Measurements from ENCODE around the gene NOL4L.

Gene NOL4L

DNA sequence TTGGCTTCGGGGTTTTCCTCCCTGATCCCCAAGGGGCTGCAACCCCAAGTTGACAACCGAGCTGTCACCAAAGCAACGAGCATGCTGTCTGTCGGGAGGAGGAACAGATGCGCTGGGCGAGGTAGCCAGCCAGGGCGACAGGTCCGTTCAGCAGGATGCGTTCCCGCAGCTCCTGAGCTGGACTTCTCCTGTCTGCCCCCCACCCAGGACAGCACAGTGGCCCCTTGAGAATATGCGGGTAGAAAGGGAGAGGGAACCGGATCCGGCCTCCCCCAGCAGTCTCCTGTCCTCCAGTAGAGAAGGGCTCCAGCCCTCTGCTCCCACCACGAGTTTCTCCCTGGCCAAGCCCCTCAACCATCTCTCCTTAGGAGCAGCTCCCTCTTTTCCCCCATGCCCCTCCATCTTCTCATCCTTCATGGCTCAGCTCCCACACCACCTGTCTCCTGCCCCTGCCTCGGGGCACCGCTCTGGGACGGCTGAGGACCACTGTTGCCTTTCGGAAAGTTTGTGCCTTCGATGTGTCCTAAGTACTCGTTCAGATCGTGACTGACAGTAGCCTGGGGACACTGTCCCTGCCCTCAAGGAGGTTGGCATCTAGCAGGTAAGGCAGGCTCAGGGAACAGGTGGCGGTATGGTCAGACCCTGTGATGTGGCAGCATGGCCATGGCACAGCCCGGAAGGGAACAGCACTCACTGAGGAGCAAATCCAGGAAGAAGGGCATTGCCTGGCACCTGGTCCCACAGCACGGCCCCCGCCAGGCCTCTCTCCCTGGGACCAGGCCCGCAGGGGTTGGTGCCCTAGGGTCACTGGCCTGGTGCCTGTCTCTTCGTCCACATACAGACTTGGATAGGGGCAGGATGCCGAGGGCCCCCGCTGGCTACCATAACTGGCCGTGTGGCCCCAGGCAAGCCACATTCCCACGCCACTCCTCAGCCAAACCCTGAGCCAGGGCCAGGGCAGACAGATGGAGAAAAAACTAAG lies 130.7 kb downstream of the NOL4L start:
- H3K27ac Mint-ChIP-seq: peak overlapping the region; percentile 73 to 88
- ATAC-seq (replicated peaks) (no peak), DNase-seq (no peak)
- H3K4me3 Mint-ChIP-seq: no peak overlapping the region
- H3K36me3 Mint-ChIP-seq (ENCODE audit: insufficient read depth): peaks cover 31% of the 10 kb centered on the region
- H3K27me3 Mint-ChIP-seq: no peaks in the 10 kb centered on the region
- no peaks in the 10 kb centered on the region for H3K9me3 Mint-ChIP-seq
- H3K4me1 Mint-ChIP-seq (ENCODE audit: low read depth in 2 of 2): peaks cover 14 to 25% of the 10 kb centered on the region in 2 donors

- H3K9me3 Mint-ChIP-seq: no peaks in the 10 kb centered on the region
- ATAC-seq (replicated peaks) (no peak), DNase-seq (no peak)
- H3K36me3 Mint-ChIP-seq (ENCODE audit: insufficient read depth): peaks cover 33% of the 10 kb centered on the region
- no peaks in the 10 kb centered on the region for H3K27me3 Mint-ChIP-seq
- peaks cover 17 to 25% of the 10 kb centered on the region in 2 donors for H3K4me1 Mint-ChIP-seq (ENCODE audit: low read depth in 2 of 2)
- H3K27ac Mint-ChIP-seq: peak overlapping the region in 1 of 2 donors; percentile 86
- H3K4me3 Mint-ChIP-seq: no peak overlapping the region
These were observed 131.5 kb downstream of the NOL4L start for GRCh38 chr20:32453467-32454163.

DNA sequence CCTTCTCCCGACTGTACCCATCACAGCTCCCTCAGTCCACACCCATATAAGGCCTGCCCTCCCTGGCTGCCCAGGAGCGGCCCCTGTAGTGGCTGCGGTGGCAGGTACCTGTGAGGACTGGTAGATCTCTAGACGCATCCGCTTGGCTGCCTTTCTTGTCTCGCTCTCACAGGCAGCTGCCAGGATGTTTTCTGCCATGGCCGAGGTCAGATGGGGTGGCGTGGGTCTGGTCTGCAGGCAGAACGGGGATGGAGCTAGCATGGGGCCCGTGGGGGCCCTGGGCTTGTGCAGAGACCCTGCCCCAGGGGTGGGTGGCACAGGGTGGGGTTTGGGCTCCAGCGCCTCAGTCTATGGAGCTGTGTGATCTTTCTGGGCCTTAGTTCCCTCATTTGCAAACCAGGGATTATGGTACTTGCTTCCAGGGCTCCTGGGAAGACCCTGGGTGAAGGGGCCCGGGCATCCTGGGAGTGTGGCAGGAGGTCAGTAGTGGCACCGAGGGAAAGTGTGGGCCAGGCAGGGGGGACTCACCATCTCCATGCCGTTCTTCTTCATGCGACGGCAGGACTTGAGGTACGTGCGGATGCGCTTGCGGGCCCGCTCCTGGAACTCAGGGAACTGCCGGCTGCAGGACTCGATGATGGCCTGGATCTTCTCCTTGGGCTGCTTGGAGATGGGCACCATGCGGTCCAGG lies 132.2 kb downstream of the NOL4L start:
- peaks cover 12 to 20% of the 10 kb centered on the region in 2 donors for H3K4me1 Mint-ChIP-seq (ENCODE audit: low read depth in 2 of 2)
- DNase-seq: no peak
- peak overlapping the region; percentile 77 to 86 for H3K27ac Mint-ChIP-seq
- no peak overlapping the region for H3K4me3 Mint-ChIP-seq
- H3K27me3 Mint-ChIP-seq: no peaks in the 10 kb centered on the region
- H3K9me3 Mint-ChIP-seq: no peaks in the 10 kb centered on the region
- ATAC-seq (replicated peaks): no peak
- peaks cover 36% of the 10 kb centered on the region for H3K36me3 Mint-ChIP-seq (ENCODE audit: insufficient read depth)

- Mint-ChIP-seq H3K4me1 (ENCODE audit: low read depth in 2 of 2) (peaks cover 14 to 19% of the 10 kb centered on the region in 2 donors), H3K27ac (peak overlapping the region; percentile 38 to 86), H3K27me3 (no peaks in the 10 kb centered on the region), H3K9me3 (no peaks in the 10 kb centered on the region), H3K4me3 (no peak overlapping the region), H3K36me3 (ENCODE audit: insufficient read depth) (peaks cover 46% of the 10 kb centered on the region)
- DNase-seq: no peak
- ATAC-seq (replicated peaks): no peak
These were observed 133.3 kb downstream of the NOL4L start for GRCh38 chr20:32451682-32452461.

DNA sequence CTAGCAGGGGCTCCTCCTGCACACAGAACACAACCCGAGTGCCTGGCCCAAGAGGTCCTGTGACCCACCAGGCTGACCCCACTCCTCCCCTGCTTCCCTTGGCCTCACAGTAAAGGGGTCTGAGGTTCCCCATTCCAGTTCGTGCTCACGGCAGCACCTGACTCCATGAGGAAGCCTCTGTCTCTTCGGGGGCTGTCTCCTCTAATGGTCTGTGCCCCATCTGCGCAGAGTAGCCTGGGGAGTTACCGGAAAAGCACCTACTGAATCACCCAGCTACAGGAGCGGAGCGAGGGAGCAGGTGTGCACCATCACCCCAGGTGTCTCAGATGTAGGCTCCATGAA lies 133.8 kb downstream of the NOL4L start:
- Mint-ChIP-seq H3K4me3 (no peak overlapping the region), H3K4me1 (ENCODE audit: low read depth in 2 of 2) (peaks cover 15 to 23% of the 10 kb centered on the region in 2 donors), H3K27ac (peak overlapping the region; percentile 38 to 86), H3K27me3 (no peaks in the 10 kb centered on the region), H3K36me3 (ENCODE audit: insufficient read depth) (peaks cover 48% of the 10 kb centered on the region), H3K9me3 (no peaks in the 10 kb centered on the region)
- ATAC-seq (replicated peaks) (no peak), DNase-seq (no peak)

DNA sequence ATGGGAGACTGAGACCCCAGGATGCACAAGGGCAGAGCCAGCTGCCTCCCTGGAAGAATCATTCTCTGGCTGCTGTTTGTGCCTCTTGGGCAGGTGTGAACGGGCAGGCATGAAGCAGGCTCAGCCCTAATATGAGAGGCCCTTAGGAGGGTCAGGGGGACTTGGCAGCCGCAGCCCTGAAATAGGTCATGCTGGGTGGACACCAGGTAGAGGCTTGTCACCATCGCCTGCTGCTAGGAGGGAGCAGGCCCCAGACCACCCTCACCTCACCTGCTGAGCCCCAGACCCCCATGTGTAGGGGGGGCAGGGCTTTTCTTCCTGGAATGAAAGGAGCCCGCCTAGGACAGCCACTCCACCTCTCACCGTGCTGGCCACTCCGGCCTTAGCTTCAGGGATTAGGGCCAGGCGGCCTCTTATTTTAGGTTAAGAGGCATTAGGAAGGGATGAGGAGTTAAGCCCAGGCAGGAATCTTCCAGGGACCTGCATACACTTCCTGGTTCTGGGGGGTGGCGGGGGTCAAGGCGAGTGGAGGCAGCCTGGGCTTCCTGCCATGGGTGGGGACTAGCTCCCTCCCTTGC lies 134.6 kb downstream of the NOL4L start:
- H3K27ac Mint-ChIP-seq: peak overlapping the region; percentile 64 to 86
- H3K36me3 Mint-ChIP-seq (ENCODE audit: insufficient read depth): peaks cover 53% of the 10 kb centered on the region
- H3K4me3 Mint-ChIP-seq: no peak overlapping the region
- H3K27me3 Mint-ChIP-seq: no peaks in the 10 kb centered on the region
- no peaks in the 10 kb centered on the region for H3K9me3 Mint-ChIP-seq
- no peak for DNase-seq
- ATAC-seq (replicated peaks): no peak
- peaks cover 16 to 26% of the 10 kb centered on the region in 2 donors for H3K4me1 Mint-ChIP-seq (ENCODE audit: low read depth in 2 of 2)

- Mint-ChIP-seq H3K4me1 (ENCODE audit: low read depth in 2 of 2) (peaks cover 18 to 31% of the 10 kb centered on the region in 2 donors), H3K4me3 (no peak overlapping the region), H3K36me3 (ENCODE audit: insufficient read depth) (peaks cover 59% of the 10 kb centered on the region), H3K27ac (peak overlapping the region; percentile 64 to 86), H3K27me3 (no peaks in the 10 kb centered on the region), H3K9me3 (no peaks in the 10 kb centered on the region)
- ATAC-seq (replicated peaks) (no peak), DNase-seq (no peak)
These were observed 135.2 kb downstream of the NOL4L start for GRCh38 chr20:32449890-32450401.

GRCh38 chr20:32449057-32449889 lies 135.9 kb downstream of the NOL4L start:
- no peak for ATAC-seq (replicated peaks)
- DNase-seq: no peak
- peaks cover 59% of the 10 kb centered on the region for H3K36me3 Mint-ChIP-seq (ENCODE audit: insufficient read depth)
- H3K27me3 Mint-ChIP-seq: no peaks in the 10 kb centered on the region
- H3K27ac Mint-ChIP-seq: peak overlapping the region; percentile 64 to 86
- H3K9me3 Mint-ChIP-seq: no peaks in the 10 kb centered on the region
- H3K4me1 Mint-ChIP-seq (ENCODE audit: low read depth in 2 of 2): peaks cover 18 to 29% of the 10 kb centered on the region in 2 donors
- H3K4me3 Mint-ChIP-seq: no peak overlapping the region

- no peak for ATAC-seq (replicated peaks)
- peaks cover 18 to 34% of the 10 kb centered on the region in 2 donors for H3K4me1 Mint-ChIP-seq (ENCODE audit: low read depth in 2 of 2)
- no peak for DNase-seq
- no peaks in the 10 kb centered on the region for H3K27me3 Mint-ChIP-seq
- peaks cover 54% of the 10 kb centered on the region for H3K36me3 Mint-ChIP-seq (ENCODE audit: insufficient read depth)
- no peak overlapping the region for H3K4me3 Mint-ChIP-seq
- peak overlapping the region; percentile 64 to 86 for H3K27ac Mint-ChIP-seq
- H3K9me3 Mint-ChIP-seq: no peaks in the 10 kb centered on the region
These were observed 136.7 kb downstream of the NOL4L start for GRCh38 chr20:32448306-32449056.

DNA sequence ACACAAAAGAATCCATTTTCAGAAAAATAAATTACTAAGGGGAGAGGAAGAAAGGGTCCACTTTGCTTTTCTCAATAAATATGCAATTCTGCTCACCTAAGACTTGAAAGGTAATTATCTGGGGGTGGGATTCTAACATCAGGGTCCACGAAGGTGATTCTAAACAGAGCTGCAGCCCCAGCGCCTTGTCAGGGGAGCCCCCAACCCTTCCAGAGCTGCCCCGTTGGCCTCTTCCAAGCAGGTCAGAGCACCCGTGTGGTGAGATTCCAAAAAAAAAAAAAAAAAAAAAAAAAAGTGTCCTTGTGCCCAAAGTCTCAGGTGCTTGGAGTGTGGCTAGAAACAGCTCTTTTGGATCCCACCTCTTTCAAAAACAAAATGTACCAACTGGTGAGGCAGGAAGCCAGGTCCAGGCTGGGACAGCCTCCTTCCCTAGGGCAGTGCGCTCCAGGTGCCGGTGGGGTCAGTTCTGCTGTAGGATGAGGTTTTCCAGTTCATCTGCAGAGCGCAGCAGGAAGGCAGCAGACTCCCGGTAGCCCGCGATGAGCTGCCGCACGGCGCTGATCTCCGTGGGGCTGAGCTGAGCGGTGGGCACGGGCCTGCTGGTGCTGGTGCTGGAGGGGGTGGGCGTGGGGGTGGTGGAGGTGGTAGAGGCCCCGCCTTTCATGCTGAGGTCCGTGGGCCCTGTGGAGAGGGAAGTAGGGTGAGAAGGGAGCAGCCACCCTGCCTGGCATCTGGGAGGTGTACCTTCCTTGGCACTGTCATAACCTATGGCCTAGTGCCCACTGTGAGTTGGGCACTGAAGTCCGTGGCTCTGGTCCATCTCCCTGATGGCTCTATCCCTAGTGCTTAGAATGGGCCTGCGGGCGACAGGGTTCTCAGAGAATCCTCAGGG lies 137.8 kb downstream of the NOL4L start:
- Mint-ChIP-seq H3K4me1 (ENCODE audit: low read depth in 2 of 2) (peaks cover 16 to 41% of the 10 kb centered on the region in 2 donors), H3K27ac (peak overlapping the region; percentile 63 to 91), H3K9me3 (no peaks in the 10 kb centered on the region), H3K4me3 (no peak overlapping the region), H3K36me3 (ENCODE audit: insufficient read depth) (peaks cover 55% of the 10 kb centered on the region), H3K27me3 (no peaks in the 10 kb centered on the region)
- ATAC-seq (replicated peaks) (no peak), DNase-seq (no peak)

Data from effector memory CD8-positive, alpha-beta T cell (primary cell).